HCT116 (cell line): ENCODE results near the gene ATP1A1. TPM values are rescaled to one million over a fixed set of nuclear protein-coding genes. Genes with fewer than 3 reads are reported as not detected.

ENCODE experiments used
- ATAC-seq: fragments of 200-7000 bp; cut with Tn5 transposase; 2 replicates; pipeline ENCODE4 v1.9.1; 2020; ENCODE audit warnings: mild to moderate bottlenecking, moderate library complexity
- BruUV-seq: library from RNA; stranded (reverse); fragments of 400-500 nt; replicated peaks from 2 replicates; lab custom pipeline; 2021; lab: Mats Ljungman, UMichigan
- CTCF ChIA-PET: fragments of 300-600 bp; sonication (Branson Sonifier 250); formaldehyde crosslinking; loops from one replicate; lab custom pipeline; 2021; ENCODE audit warnings: antibody characterized with exemption; lab: Charles Lee
- POLR2A ChIA-PET: fragments of 300-600, 350-600 bp; sonication (Branson Sonifier 250); formaldehyde crosslinking; loops from one replicate; lab custom pipeline; 2021; ENCODE audit warnings: antibody characterized with exemption; lab: Charles Lee
- RAD21 ChIA-PET, 2 experiments: fragments of 300-600 bp; sonication (Branson Sonifier 250); formaldehyde crosslinking; loops; one replicate each; lab custom pipeline; 2023; ENCODE audit warnings: low total read pairs in 2 of 2; ENCODE audit not compliant: uncharacterized antibody in 2 of 2, unreplicated experiment in 2 of 2, low non-redundant PET in 1 of 2; lab: Charles Lee
- DNase-seq: peaks from one replicate; pipeline ENCODE4 v3.0.0-alpha.2; 2010; ENCODE audit warnings: low read depth, low spot score
- H2AFZ ChIP-seq: fragments of 200-600 bp; shearing (Covaris generic), sonication (generic); 2 replicates; pipeline ENCODE4 v1.6.1; 2017; ENCODE audit warnings: low read depth, mixed run types, mixed read lengths, antibody characterized with exemption, low read length; ENCODE audit not compliant: poor library complexity, severe bottlenecking
- H3K27ac ChIP-seq: 2 replicates; pipeline ENCODE4 v1.5.1; 2012; ENCODE audit warnings: low read depth, low read length
- H3K27me3 ChIP-seq: fragments of 200-600 bp; sonication (generic); 2 replicates; pipeline ENCODE4 v1.6.1; 2016; ENCODE audit warnings: mixed run types, low read length, mixed read lengths; ENCODE audit not compliant: insufficient read depth
- H3K36me3 ChIP-seq, 2 experiments: fragments of 200-500 bp in 1 of 2; fragments of 200-600 bp in 1 of 2; sonication (Bioruptor generic) in 1 of 2; sonication (generic) in 1 of 2; 2 replicates each; pipeline versions ENCODE4 v1.5.1 to v1.6.1; 2014 to 2016; ENCODE audit warnings: low read length in 2 of 2, inconsistent platforms in 1 of 2, mixed read lengths in 1 of 2, mixed run types in 1 of 2; ENCODE audit not compliant: insufficient read depth in 2 of 2, control insufficient read depth in 1 of 2
- H3K4me1 ChIP-seq, 2 experiments: fragments of 200-600 bp in 1 of 2; sonication (generic) in 1 of 2; 2 replicates each; pipeline versions ENCODE4 v1.5.1 to v1.6.1; 2012 to 2017; ENCODE audit warnings: low read length in 2 of 2, inconsistent platforms in 1 of 2, mild to moderate bottlenecking in 1 of 2, mixed read lengths in 1 of 2, mixed run types in 1 of 2, moderate library complexity in 1 of 2; ENCODE audit not compliant: insufficient read depth in 2 of 2, control insufficient read depth in 1 of 2
- H3K4me2 ChIP-seq: fragments of 200-600 bp; sonication (generic); 2 replicates; pipeline ENCODE4 v1.6.1; 2017; ENCODE audit warnings: mixed run types, low read length, mixed read lengths
- H3K4me3 ChIP-seq, 2 experiments: fragments of 200-600 bp in 1 of 2; sonication (generic) in 1 of 2; replicated peaks in 1 of 2; 2 replicates each; pipeline ENCODE4 v1.5.1; 2011 to 2016; ENCODE audit warnings: low read length in 2 of 2, control low read depth in 1 of 2, low read depth in 1 of 2, mild to moderate bottlenecking in 1 of 2, mixed read lengths in 1 of 2, mixed run types in 1 of 2
- H3K79me2 ChIP-seq: fragments of 200-600 bp; sonication (generic); 2 replicates; pipeline ENCODE4 v1.6.1; 2017; ENCODE audit warnings: mild to moderate bottlenecking, mixed run types, low read length, moderate library complexity, mixed read lengths; ENCODE audit not compliant: insufficient read depth
- H3K9ac ChIP-seq: fragments of 200-600 bp; sonication (generic); 2 replicates; pipeline ENCODE4 v1.6.1; 2016; ENCODE audit warnings: low read length, mixed read lengths
- H3K9me2 ChIP-seq: fragments of 200-600 bp; sonication (generic), shearing (Covaris generic); 2 replicates; pipeline ENCODE4 v1.6.1; 2017; ENCODE audit warnings: mixed run types, mild to moderate bottlenecking, moderate library complexity; ENCODE audit not compliant: insufficient read depth
- H3K9me3 ChIP-seq, 2 experiments: fragments of 200-500 bp in 1 of 2; fragments of 200-600 bp in 1 of 2; sonication (Bioruptor generic) in 1 of 2; sonication (generic) in 1 of 2; 2 replicates each; pipeline ENCODE4 v1.6.1; 2014 to 2017; ENCODE audit warnings: low read length in 2 of 2, mixed read lengths in 2 of 2, inconsistent platforms in 1 of 2, low read depth in 1 of 2, mild to moderate bottlenecking in 1 of 2, mixed run types in 1 of 2, moderate library complexity in 1 of 2; ENCODE audit not compliant: control insufficient read depth in 1 of 2, insufficient read depth in 1 of 2
- H4K20me1 ChIP-seq: fragments of 200-600 bp; sonication (generic), shearing (Covaris generic); 2 replicates; pipeline ENCODE4 v1.6.1; 2017; ENCODE audit warnings: mixed run types, mild to moderate bottlenecking, moderate library complexity; ENCODE audit not compliant: insufficient read depth
- CBX3 ChIP-seq: IDR thresholded peaks from 2 replicates; pipeline ENCODE4 v1.6.1; 2012; ENCODE audit warnings: low read depth
- SIN3A ChIP-seq: IDR thresholded peaks from 2 replicates; pipeline ENCODE4 v1.6.1; 2012; ENCODE audit warnings: low read depth
- SP1 ChIP-seq: IDR thresholded peaks from 2 replicates; pipeline ENCODE4 v1.6.1; 2012; ENCODE audit warnings: low read depth
- YY1 ChIP-seq: IDR thresholded peaks from 2 replicates; pipeline ENCODE4 v1.6.1; 2011; ENCODE audit warnings: low read length, low read depth, moderate library complexity, mild to moderate bottlenecking; ENCODE audit not compliant: insufficient replicate concordance; ENCODE audit errors: extremely low read depth
- ZNF274 ChIP-seq: fragments of 200-500 bp; sonication (Bioruptor generic); IDR thresholded peaks from 2 replicates; pipeline ENCODE4 v1.6.1; 2014; ENCODE audit warnings: mild to moderate bottlenecking, low read depth, low read length, inconsistent platforms
- intact Hi-C: fragments of 100-400 bp; cut with micrococcal nuclease; formaldehyde crosslinking; loops from 2 replicates; pipeline ENCODE4 v1.10.0; 2022
- total RNA-seq: library from RNA; stranded (reverse); gene quantifications from one replicate; pipeline ENCODE4 v1.2.1, GENCODE V29; 2021; ENCODE audit not compliant: unreplicated experiment
- TF ChIP-seq, protein P1 (sequence below), 3 experiments: fragments of 200-600 bp in 1 of 3; sonication (generic) in 1 of 3; IDR thresholded peaks in 2 of 3; conservative IDR thresholded peaks in 1 of 3; 2 replicates each; pipeline ENCODE4 v1.5.1; 2012 to 2017; ENCODE audit warnings: low read depth in 2 of 3, low read length in 2 of 3, antibody characterized with exemption in 1 of 3, borderline replicate concordance in 1 of 3, control low read depth in 1 of 3, mild to moderate bottlenecking in 1 of 3, mixed read lengths in 1 of 3, mixed run types in 1 of 3, moderate library complexity in 1 of 3; ENCODE audit not compliant: insufficient read depth in 1 of 3

Gene ATP1A1
- total RNA-seq, 1 experiment from 2014 or later, result 290 TPM

GRCh38 chr1:116388122-116388521 lies 15.1 kb downstream of the ATP1A1 start:
- Histone ChIP-seq H4K20me1 (no peaks in the 10 kb centered on the region), H3K9me3 (no peaks in the 10 kb centered on the region), H3K36me3 (peaks cover 67 to 79% of the 10 kb centered on the region in 2 experiments), H3K27ac (no peak overlapping the region), H3K79me2 (peaks cover 25% of the 10 kb centered on the region), H3K4me1 (no peaks in the 10 kb centered on the region)
- intact Hi-C loops, result no loop called here
- POLR2A ChIA-PET, result no interaction called here
- TF ChIP-seq YY1 (no peak), CBX3 (no peak), ZNF274 (no peak), SIN3A (no peak)
- TF ChIP-seq, protein P1, sequence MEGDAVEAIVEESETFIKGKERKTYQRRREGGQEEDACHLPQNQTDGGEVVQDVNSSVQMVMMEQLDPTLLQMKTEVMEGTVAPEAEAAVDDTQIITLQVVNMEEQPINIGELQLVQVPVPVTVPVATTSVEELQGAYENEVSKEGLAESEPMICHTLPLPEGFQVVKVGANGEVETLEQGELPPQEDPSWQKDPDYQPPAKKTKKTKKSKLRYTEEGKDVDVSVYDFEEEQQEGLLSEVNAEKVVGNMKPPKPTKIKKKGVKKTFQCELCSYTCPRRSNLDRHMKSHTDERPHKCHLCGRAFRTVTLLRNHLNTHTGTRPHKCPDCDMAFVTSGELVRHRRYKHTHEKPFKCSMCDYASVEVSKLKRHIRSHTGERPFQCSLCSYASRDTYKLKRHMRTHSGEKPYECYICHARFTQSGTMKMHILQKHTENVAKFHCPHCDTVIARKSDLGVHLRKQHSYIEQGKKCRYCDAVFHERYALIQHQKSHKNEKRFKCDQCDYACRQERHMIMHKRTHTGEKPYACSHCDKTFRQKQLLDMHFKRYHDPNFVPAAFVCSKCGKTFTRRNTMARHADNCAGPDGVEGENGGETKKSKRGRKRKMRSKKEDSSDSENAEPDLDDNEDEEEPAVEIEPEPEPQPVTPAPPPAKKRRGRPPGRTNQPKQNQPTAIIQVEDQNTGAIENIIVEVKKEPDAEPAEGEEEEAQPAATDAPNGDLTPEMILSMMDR (IDR thresholded peaks at IDR 0.05 in 2 of 3, conservative IDR thresholded peaks at IDR 0.05 in 1 of 3; ENCODE audit: borderline replicate concordance in 1 of 3, insufficient read depth in 1 of 3, low read depth in 2 of 3, low read length in 2 of 3), result no peak
- TF ChIP-seq, all 23 proteins: peak for 0
- CTCF ChIA-PET, result no interaction called here
- no peak overlapping the region for H3K9ac ChIP-seq
- no peaks in the 10 kb centered on the region for H3K9me2 ChIP-seq
- BruUV-seq, result no TSS peak
- no peaks in the 10 kb centered on the region for H3K27me3 ChIP-seq
- H3K4me3 ChIP-seq, result no peak overlapping the region
- DNase-seq, result no peak
- no peak overlapping the region for H2AFZ ChIP-seq
- H3K4me2 ChIP-seq, result no peak overlapping the region
- RAD21 ChIA-PET, result no interaction called here
- ATAC-seq, result no peak

- H3K9me2 ChIP-seq, result no peaks in the 10 kb centered on the region
- H3K27ac ChIP-seq, result no peak overlapping the region
- ChIA-PET CTCF (no interaction called here), RAD21 (no interaction called here), POLR2A (no interaction called here)
- H3K9ac ChIP-seq, result no peak overlapping the region
- peaks cover 16% of the 10 kb centered on the region; the same call in 1 of the 2 replicates for H3K79me2 ChIP-seq
- BruUV-seq, result no TSS peak
- no peaks in the 10 kb centered on the region for H3K27me3 ChIP-seq
- no peaks in the 10 kb centered on the region for H4K20me1 ChIP-seq
- intact Hi-C loops, result no loop called here
- H3K4me1 ChIP-seq, result no peaks in the 10 kb centered on the region
- H3K4me2 ChIP-seq, result no peak overlapping the region
- no peak for ATAC-seq
- no peak overlapping the region for H3K4me3 ChIP-seq
- peaks cover 75 to 87% of the 10 kb centered on the region in 2 experiments for H3K36me3 ChIP-seq
- no peak for DNase-seq
- H3K9me3 ChIP-seq, result no peaks in the 10 kb centered on the region
- TF ChIP-seq SP1, result no peak
- no peak overlapping the region for H2AFZ ChIP-seq
Measured at GRCh38 chr1:116389013-116389412, 16.0 kb downstream of the ATP1A1 start.
